Endodermal cell (in vitro differentiated cells): ENCODE results near the gene CDON. TPM values are rescaled to one million over a fixed set of nuclear protein-coding genes. Genes with fewer than 3 reads are reported as not detected.

ENCODE experiments used
- DNase-seq: peaks from one replicate; pipeline ENCODE4 v3.0.0-alpha.2; 2017
- H3K27ac ChIP-seq: 2 replicates; pipeline ENCODE4 v1.5.1; 2013; ENCODE audit warnings: mild to moderate bottlenecking, low read depth, low read length, moderate library complexity
- H3K27me3 ChIP-seq: 2 replicates; pipeline ENCODE4 v1.6.1; 2013; ENCODE audit warnings: mild to moderate bottlenecking, low read length, moderate library complexity; ENCODE audit not compliant: insufficient read depth, control insufficient read depth, poor library complexity, severe bottlenecking
- H3K36me3 ChIP-seq: 2 replicates; pipeline ENCODE4 v1.7.0; 2013; ENCODE audit warnings: mild to moderate bottlenecking, low read length, moderate library complexity; ENCODE audit not compliant: control insufficient read depth, insufficient read depth
- H3K4me1 ChIP-seq: one replicate; pipeline ENCODE4 v1.7.0; 2013; ENCODE audit warnings: low read length; ENCODE audit not compliant: control insufficient read depth, insufficient read depth
- H3K4me3 ChIP-seq: 2 replicates; pipeline ENCODE4 v1.5.1; 2013; ENCODE audit warnings: mild to moderate bottlenecking, low read length, moderate library complexity
- H3K9ac ChIP-seq: 2 replicates; pipeline ENCODE4 v1.6.1; 2013; ENCODE audit warnings: mild to moderate bottlenecking, low read length, moderate library complexity; ENCODE audit not compliant: poor library complexity, severe bottlenecking; ENCODE audit errors: extremely low read depth
- H3K9me3 ChIP-seq: 2 replicates; pipeline ENCODE4 v1.6.1; 2013; ENCODE audit warnings: mild to moderate bottlenecking, low read length, moderate library complexity; ENCODE audit not compliant: control insufficient read depth
- H3K27ac Mint-ChIP-seq: 2 replicates; pipeline ENCODE4 v1.8.0; 2020; ENCODE audit warnings: mixed read lengths
- H3K27me3 Mint-ChIP-seq: 2 replicates; pipeline ENCODE4 v1.8.0; 2021; ENCODE audit warnings: mild to moderate bottlenecking, mixed read lengths; ENCODE audit not compliant: insufficient read depth
- H3K36me3 Mint-ChIP-seq: 2 replicates; pipeline ENCODE4 v1.8.0; 2020; ENCODE audit warnings: low read depth, mixed read lengths
- H3K4me1 Mint-ChIP-seq: 2 replicates; pipeline ENCODE4 v1.8.0; 2020; ENCODE audit warnings: mixed read lengths
- H3K4me3 Mint-ChIP-seq: 2 replicates; pipeline ENCODE4 v1.8.0; 2020; ENCODE audit warnings: mild to moderate bottlenecking, moderate library complexity, mixed read lengths
- H3K9me3 Mint-ChIP-seq: 2 replicates; pipeline ENCODE4 v1.8.0; 2020; ENCODE audit warnings: mild to moderate bottlenecking, mixed read lengths
- WGBS, 2 experiments: methylation state at CpG; one replicate each; pipeline versions ENCODE4 v1.1.5 to v1.1.7; 2013; ENCODE audit warnings: missing lambda C conversion rate in 2 of 2, mixed read lengths in 1 of 2; ENCODE audit not compliant: insufficient coverage in 1 of 2, insufficient read length in 1 of 2; 5-methylcytosine and 5-hydroxymethylcytosine counted together
- total RNA-seq, 2 donors: library from RNA; stranded (reverse); fragmentation: NEBNext Ultra II Directional in 1 of 2; extraction: Animal tissue kit (Norgen Biotek cat#: 25700) in 1 of 2; gene quantifications; 2 replicates in 1 of 2; 3 replicates in 1 of 2; pipeline ENCODE4 v1.2.1, GENCODE V29; 2021
- TF ChIP-seq, protein P1 (sequence below): fragments of 200-600 bp; sonication (generic); conservative IDR thresholded peaks from 2 replicates; pipeline ENCODE4 v1.5.0; 2021; ENCODE audit warnings: antibody characterized with exemption, mild to moderate bottlenecking

Gene CDON
- total RNA-seq, 2 donors from 2014 or later, result 19.2 to 24.5 TPM

DNA sequence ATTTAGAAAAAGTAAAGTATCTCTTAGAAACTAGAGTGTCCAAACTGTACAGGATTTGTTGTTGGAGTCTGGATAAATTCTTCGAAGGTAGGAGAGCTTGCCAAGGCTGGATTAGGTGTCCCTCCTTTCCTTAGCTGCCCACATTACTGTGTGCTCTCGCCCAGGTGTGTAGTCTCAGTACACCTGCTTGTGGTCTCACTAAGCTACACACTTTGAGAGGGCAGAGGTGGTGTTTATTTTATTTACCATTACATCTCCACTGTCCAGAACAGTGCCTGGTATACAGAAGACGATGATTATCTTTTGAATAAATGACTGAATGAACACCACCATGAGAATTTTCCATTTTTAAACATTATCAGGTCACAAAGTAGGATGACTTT lies 80.3 kb downstream of the CDON start:
- no peak overlapping the region for H3K27ac Mint-ChIP-seq
- WGBS, 2 experiments, result 94% methylated on average over 3 of the region's 3 CpGs; no CpG with 5 or more reads in 1 of the 2 experiments

DNA sequence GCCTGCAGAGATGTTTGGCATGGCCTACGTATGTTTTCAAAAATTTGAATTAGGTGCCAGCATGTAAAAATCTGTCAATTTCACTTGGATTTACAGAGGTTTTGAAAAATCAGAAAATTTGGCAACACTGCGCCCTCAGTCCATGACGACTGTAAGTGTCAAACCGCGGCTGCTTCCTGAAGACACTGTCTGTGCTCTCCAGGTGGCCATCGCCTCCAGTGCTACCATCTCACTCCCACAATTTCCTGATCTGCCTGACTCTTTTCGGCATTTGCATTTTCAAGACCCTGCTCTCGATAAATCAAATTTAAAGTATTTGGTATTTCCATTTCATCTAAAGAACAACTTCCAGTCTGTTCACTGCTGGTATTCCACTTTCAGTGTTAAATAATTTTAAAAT lies 82.2 kb downstream of the CDON start:
- H3K27ac Mint-ChIP-seq, result peak overlapping the region; percentile 74
- no peaks in the 10 kb centered on the region for H3K27me3 ChIP-seq
- no peaks in the 10 kb centered on the region for H3K4me1 ChIP-seq
- peaks cover 8% of the 10 kb centered on the region for H3K4me1 Mint-ChIP-seq
- H3K27ac ChIP-seq, result no peak overlapping the region
- no peak overlapping the region for H3K4me3 ChIP-seq
- no peak overlapping the region for H3K4me3 Mint-ChIP-seq
- DNase-seq, result no peak
- H3K36me3 ChIP-seq, result no peaks in the 10 kb centered on the region
- no peaks in the 10 kb centered on the region for H3K9me3 ChIP-seq
- WGBS, 2 experiments, result 69 to 74% methylated on average over 8 of the region's 8 CpGs
- H3K27me3 Mint-ChIP-seq, result no peaks in the 10 kb centered on the region
- no peaks in the 10 kb centered on the region for H3K9me3 Mint-ChIP-seq
- TF ChIP-seq, protein P1, sequence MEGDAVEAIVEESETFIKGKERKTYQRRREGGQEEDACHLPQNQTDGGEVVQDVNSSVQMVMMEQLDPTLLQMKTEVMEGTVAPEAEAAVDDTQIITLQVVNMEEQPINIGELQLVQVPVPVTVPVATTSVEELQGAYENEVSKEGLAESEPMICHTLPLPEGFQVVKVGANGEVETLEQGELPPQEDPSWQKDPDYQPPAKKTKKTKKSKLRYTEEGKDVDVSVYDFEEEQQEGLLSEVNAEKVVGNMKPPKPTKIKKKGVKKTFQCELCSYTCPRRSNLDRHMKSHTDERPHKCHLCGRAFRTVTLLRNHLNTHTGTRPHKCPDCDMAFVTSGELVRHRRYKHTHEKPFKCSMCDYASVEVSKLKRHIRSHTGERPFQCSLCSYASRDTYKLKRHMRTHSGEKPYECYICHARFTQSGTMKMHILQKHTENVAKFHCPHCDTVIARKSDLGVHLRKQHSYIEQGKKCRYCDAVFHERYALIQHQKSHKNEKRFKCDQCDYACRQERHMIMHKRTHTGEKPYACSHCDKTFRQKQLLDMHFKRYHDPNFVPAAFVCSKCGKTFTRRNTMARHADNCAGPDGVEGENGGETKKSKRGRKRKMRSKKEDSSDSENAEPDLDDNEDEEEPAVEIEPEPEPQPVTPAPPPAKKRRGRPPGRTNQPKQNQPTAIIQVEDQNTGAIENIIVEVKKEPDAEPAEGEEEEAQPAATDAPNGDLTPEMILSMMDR, result no peak
- H3K9ac ChIP-seq, result no peak overlapping the region
- H3K36me3 Mint-ChIP-seq, result peaks cover 8% of the 10 kb centered on the region

More for the DNA sequence above, 80.3 kb downstream of the CDON start:
- no peak overlapping the region for H3K27ac ChIP-seq
- no peak overlapping the region for H3K9ac ChIP-seq
- peaks cover 8% of the 10 kb centered on the region for H3K4me1 Mint-ChIP-seq
- no peak overlapping the region for H3K4me3 Mint-ChIP-seq
- no peaks in the 10 kb centered on the region for H3K36me3 ChIP-seq
- H3K27me3 ChIP-seq, result no peaks in the 10 kb centered on the region
- DNase-seq, result no peak
- no peaks in the 10 kb centered on the region for H3K9me3 Mint-ChIP-seq
- no peaks in the 10 kb centered on the region for H3K4me1 ChIP-seq
- H3K9me3 ChIP-seq, result no peaks in the 10 kb centered on the region
- H3K4me3 ChIP-seq, result no peak overlapping the region
- TF ChIP-seq, protein P1, result no peak
- peaks cover 3% of the 10 kb centered on the region for H3K36me3 Mint-ChIP-seq
- no peaks in the 10 kb centered on the region for H3K27me3 Mint-ChIP-seq

DNA sequence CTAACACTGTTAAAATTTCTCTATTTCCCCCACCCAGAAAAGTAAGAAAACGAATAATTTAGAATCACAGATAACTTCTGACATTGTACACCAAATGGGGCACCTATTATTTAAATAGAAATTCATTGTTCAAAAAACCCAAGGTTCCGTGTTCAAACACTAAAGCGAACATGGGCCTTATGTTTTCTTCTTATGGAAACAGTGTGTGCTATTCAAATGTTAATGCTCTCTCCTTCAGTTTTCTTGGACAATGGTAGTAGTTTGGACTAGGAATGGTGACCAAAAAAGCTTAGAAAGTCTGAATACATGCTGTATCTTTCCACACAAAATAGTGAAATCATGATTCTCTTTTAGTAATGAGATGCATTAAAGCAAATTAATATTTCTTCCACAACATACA lies 83.2 kb downstream of the CDON start:
- H3K4me1 ChIP-seq, result no peaks in the 10 kb centered on the region
- no peak overlapping the region for H3K4me3 Mint-ChIP-seq
- 86 to 90% methylated on average over 3 of the region's 3 CpGs for WGBS, 2 experiments
- no peak overlapping the region for H3K27ac ChIP-seq
- TF ChIP-seq, protein P1, result no peak
- H3K36me3 Mint-ChIP-seq, result peaks cover 8% of the 10 kb centered on the region
- no peaks in the 10 kb centered on the region for H3K9me3 ChIP-seq
- no peaks in the 10 kb centered on the region for H3K36me3 ChIP-seq
- no peak overlapping the region for H3K4me3 ChIP-seq
- H3K27me3 ChIP-seq, result no peaks in the 10 kb centered on the region
- no peak for DNase-seq
- H3K9me3 Mint-ChIP-seq, result no peaks in the 10 kb centered on the region
- H3K27ac Mint-ChIP-seq, result no peak overlapping the region
- H3K27me3 Mint-ChIP-seq, result no peaks in the 10 kb centered on the region
- no peak overlapping the region for H3K9ac ChIP-seq
- peaks cover 8% of the 10 kb centered on the region for H3K4me1 Mint-ChIP-seq
